Raji (cell line): ENCODE results near the gene SIAH2.

Experiments used
- POLR2A ChIP-seq: IDR thresholded peaks from 2 replicates; pipeline ENCODE4 v1.6.1; 2011; ENCODE audit warnings: low read depth, low read length, control low read depth; ENCODE audit not compliant: insufficient read depth

The SIAH2 gene

GRCh38 chr3:150761831-150762661 is 923 bp downstream of the SIAH2 start:
- TF ChIP-seq POLR2A, result no peak

DNA sequence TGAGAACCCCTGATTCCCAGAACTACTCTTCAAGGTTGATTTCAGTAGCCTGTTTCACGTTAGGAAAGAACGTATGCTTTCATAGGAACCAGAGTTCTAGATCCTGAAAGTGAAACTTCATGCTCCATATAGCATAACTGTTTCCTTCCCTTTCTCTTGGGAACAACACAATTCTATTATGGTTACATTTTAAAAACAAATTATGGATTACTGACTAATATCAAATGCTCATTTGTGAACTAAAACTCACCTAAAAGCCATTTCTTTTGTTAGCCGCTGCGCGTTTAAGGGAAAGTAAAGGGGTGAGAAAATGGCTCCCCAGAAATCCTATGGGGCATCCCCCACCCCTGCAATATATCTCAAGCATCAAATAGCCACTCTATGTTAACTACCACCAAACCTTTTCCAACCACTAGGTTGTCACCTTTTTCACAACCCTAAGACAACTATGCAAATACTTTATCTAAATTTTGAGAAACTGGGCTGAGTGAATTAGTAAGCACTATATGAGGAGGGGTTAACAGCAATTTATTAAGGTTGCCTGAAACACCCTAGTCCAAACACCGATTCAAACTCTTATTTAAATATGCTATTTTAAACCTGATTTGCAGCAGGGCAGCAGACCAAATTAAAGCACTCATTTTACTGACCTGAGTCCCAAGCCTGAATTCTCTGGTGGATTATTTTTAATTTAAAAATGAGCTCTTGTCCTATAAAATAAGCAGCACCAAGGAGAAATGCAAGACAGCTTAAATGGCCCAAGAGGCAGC is 2.4 kb downstream of the SIAH2 start:
- TF ChIP-seq POLR2A, result no peak

DNA sequence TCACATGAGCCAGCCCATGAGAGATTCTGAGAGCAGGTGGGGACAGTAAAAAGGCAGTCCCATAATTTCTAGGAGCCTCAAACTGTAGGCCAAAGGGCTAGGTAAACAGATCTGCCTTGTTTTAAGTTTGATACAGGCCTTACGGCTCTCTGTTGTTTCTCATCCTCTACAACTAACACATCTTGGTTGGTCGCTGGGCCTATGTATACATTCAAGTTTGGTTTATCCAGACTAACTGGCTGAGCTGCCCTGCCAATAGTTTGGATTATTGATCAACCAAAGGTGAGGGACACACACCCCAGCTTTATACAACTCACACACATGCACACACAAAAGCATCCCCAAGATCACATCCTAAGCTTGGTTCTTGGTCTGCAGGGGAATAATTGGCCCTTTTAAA is 3.0 kb downstream of the SIAH2 start:
- TF ChIP-seq POLR2A, result no peak

- TF ChIP-seq POLR2A, result no peak
Observed at GRCh38 chr3:150759319-150759718, 3.6 kb downstream of the SIAH2 start.

- no peak for TF ChIP-seq POLR2A
Observed at GRCh38 chr3:150757768-150758167, 5.2 kb downstream of the SIAH2 start.

- TF ChIP-seq POLR2A, result no peak
Observed at GRCh38 chr3:150757364-150757763, 5.6 kb downstream of the SIAH2 start.

- TF ChIP-seq POLR2A, result no peak
Observed at GRCh38 chr3:150756491-150757059, 6.4 kb downstream of the SIAH2 start.

- no peak for TF ChIP-seq POLR2A
Observed at GRCh38 chr3:150755902-150756301, 7.1 kb downstream of the SIAH2 start.

- TF ChIP-seq POLR2A, result no peak
Observed at GRCh38 chr3:150754896-150755295, 8.1 kb downstream of the SIAH2 start.

DNA sequence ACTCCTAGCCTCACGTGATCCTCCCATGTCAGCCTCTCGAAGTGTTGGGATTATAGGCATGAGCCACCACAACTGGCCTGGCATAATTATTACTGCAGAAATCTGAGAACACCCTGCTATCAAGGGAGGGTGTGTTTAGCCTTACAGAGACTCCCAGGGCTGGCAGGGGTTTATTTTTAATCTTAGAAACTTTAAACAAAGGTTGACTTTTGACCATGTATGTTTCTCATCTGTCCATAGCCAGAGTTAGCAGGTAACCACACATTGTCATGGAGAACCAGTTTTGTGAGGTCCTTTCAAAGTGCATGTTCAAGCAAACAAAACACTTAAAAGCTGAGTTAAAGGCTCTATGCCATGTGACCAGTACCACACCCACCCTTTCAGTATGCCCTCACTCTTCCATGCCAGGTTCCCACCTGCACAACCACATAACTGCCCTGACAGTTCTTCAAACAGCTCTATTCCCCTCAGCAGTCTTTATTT is 11.1 kb downstream of the SIAH2 start:
- TF ChIP-seq POLR2A, result no peak

DNA sequence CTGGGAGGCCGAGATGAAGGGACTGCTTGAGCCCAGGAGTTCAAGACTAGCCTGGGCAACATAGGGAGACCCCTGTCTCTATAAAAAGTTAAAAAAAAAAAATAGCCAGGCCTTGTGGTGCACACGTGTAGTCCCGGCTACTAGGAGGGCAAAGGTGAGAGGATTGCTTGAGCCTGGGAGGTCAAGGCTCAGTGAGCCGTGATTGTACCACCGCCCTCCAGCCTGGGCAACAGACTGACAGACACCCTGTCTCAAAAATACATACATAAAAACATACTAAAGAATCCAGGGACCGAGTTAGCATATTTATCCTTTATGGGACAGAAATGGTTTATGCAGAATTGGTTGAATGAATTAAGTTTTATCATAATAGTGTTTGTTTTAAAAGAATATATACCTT is 13.7 kb downstream of the SIAH2 start:
- no peak for TF ChIP-seq POLR2A

DNA sequence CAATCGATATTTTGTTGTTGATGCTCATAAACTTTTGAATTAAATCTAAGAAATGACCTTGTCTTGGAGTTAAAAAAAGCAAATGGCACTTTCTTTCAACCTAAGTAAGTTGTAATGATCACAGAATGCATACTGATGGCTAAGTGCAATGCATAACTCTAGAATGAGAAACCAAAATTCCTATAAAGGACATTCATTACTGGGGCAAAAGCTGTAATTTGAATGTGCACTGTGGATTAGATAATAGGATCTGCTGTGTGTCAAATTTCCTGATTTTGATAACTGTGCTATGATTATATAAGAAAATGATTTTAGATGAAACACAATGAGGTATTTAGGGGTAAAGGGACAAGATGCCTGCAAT is 14.3 kb downstream of the SIAH2 start:
- TF ChIP-seq POLR2A, result no peak

DNA sequence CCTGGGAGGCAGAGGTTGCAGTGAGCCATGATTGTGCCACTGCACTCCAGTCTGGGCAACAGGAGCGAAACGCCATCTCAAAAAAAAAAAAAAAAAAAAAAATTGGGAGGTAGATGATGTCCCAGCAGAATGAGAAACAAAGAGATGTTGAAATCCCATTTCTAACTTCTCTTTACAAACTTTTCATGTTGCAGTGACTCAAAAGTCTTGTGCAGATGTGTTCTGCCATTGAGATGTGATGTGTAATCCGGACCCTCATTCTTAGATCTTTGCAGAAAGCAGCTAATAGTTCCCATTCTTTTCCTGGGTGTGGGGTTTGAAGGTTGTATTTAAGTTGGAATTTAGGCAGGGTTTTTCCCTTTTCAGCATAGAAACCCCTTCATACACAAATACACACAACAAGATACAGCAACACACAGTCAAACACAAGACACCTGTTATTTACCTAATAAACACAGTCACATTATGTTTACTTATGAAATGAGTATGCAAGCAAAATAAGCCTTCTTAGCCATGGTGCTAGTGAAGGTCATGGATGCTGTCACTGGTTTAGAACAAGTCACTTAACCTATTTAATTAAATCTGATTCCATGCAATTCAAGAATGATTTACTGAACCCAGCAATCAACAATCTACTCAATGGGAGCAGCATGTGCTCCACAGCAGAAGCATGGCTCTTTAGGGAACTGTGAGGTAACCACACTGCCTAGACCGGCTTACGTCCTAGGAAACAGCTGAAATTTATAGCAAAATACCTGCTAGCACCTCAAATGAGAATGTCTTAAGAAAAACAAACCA is 14.9 kb downstream of the SIAH2 start:
- no peak for TF ChIP-seq POLR2A

DNA sequence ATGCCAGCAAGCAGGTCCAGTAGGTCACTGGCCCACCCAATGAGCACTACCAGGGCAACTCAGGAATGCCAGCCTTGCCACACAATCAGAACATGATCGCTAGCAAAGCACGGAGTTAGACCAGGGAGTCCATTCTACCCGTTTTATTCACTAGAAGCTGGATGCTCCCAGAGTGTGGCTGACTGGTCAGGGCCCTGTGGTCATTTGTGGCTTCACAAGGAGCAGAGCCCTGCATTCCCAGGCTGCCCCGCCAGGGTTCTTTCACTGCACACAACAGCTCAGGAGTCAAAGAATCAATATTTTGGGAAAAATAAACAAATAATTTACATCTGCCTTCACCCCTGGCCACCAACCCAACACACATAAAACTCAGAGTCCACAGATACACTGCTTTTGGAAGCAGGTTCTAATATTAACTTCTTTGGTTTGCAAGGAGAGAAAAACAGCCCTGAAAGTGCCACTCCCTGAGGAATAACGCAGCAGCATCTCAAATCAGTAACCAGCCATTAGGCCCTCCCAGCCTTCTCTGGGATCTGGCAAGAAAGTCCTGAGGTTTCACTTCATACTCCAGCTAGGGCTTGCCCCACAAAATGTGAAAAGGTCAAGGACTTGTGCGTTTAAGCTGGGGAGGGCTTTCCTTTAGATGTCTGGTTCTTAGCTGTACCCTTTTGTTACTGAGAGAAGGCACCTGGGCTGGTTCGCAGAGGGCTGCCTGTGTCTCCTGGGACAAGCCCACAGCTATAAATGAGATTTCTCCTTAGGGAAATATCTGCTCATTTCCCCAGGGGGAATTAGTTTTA is 16.0 kb downstream of the SIAH2 start:
- TF ChIP-seq POLR2A, result no peak

- no peak for TF ChIP-seq POLR2A
Observed at GRCh38 chr3:150745832-150746231, 17.1 kb downstream of the SIAH2 start.

DNA sequence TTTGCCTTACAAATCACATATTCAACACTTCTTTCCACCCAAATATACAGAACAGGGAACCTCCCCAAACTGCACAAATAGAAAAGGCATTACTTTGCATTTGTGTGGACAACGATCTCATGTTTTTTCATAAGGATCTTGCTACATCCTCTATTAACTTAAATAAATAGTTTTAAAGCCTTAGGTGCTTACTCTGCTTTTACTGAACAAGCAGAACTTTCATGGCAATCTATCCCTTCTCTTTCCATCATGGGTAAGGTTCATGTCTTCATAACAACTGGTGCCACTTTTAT is 18.1 kb downstream of the SIAH2 start:
- no peak for TF ChIP-seq POLR2A
